Measurements from ENCODE around the gene EEF1AKMT4.

Gene EEF1AKMT4

GRCh38 chr3:184299488-184300377, 50.3 kb downstream of the EEF1AKMT4 start:
- DNase-seq (ENCODE audit: low spot score): no peak

- DNase-seq (ENCODE audit: low spot score): no peak
These were observed 50.9 kb downstream of the EEF1AKMT4 start for GRCh38 chr3:184300378-184300720.

GRCh38 chr3:184305577-184305976, 56.1 kb downstream of the EEF1AKMT4 start:
- peak; percentile 57 for DNase-seq (ENCODE audit: low spot score)

GRCh38 chr3:184306341-184306972, 57.0 kb downstream of the EEF1AKMT4 start:
- no peak for DNase-seq (ENCODE audit: low spot score)

DNA sequence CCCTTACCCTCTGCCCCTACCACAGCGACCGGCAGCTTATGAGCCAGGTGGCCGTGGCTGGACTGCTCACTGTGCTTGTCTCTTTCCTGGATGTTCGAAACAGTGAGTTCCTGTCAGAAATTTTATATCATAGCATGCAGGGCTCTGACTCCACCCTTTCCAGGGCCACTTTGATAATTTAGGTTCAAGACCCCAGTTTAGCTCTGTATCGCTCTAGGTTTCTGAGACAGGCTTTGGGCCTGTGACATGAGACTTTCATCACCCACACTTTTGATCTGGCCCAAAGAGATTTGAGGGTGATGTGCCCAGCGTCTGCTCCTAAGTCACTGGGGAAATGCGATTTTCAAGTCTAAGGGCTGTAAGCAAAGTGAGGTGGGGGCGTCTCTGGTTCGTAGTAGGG, 58.4 kb downstream of the EEF1AKMT4 start:
- no peak for DNase-seq (ENCODE audit: low spot score)
